Activated T-cell treated with anti-CD3 and anti-CD28 coated beads, Interleukin-2, amount 50 U/mL, for 72 hours (primary cell): ENCODE data around the gene CLASP2. TPM values are rescaled to one million over a fixed set of nuclear protein-coding genes. Genes with fewer than 3 reads are reported as not detected.
"Not testable (repeated sequence)": the region's sequence is repeated elsewhere in the genome, so short reads cannot be mapped to it uniquely, and the experiment has no call there.

ENCODE experiments used
- ATAC-seq, 2 donors: fragments of 150-1000 bp; cut with Tn5 transposase; replicated peaks in 1 of 2; 2 replicates each; pipeline ENCODE4 v1.10.0; 2021; ENCODE audit warnings: moderate library complexity in 2 of 2, mild to moderate bottlenecking in 1 of 2
- DNase-seq, 2 donors: peaks; one replicate each; pipeline ENCODE4 v3.0.0; 2021 to 2022; ENCODE audit warnings: mixed read lengths in 1 of 2
- H3K27ac Mint-ChIP-seq: one replicate; pipeline ENCODE4 v1.8.0; 2022; ENCODE audit warnings: mild to moderate bottlenecking, moderate library complexity, mixed read lengths
- H3K27me3 Mint-ChIP-seq: one replicate; pipeline ENCODE4 v1.8.0; 2022; ENCODE audit warnings: low read depth, mixed read lengths
- H3K36me3 Mint-ChIP-seq, 2 donors: one replicate each; pipeline ENCODE4 v1.8.0; 2022; ENCODE audit warnings: mixed read lengths in 2 of 2, mild to moderate bottlenecking in 1 of 2; ENCODE audit not compliant: insufficient read depth in 2 of 2
- H3K4me1 Mint-ChIP-seq: one replicate; pipeline ENCODE4 v1.8.0; 2022; ENCODE audit warnings: low read depth, mixed read lengths
- H3K4me3 Mint-ChIP-seq, 2 donors: one replicate each; pipeline ENCODE4 v1.8.0; 2022; ENCODE audit warnings: mild to moderate bottlenecking in 2 of 2, mixed read lengths in 2 of 2, moderate library complexity in 2 of 2
- H3K9me3 Mint-ChIP-seq, 2 donors: one replicate each; pipeline ENCODE4 v1.8.0; 2022; ENCODE audit warnings: mixed read lengths in 2 of 2
- total RNA-seq, 2 donors: library from RNA; stranded (reverse); gene quantifications; one replicate each; pipeline ENCODE4 v1.2.3, GENCODE V29; 2022

CLASP2 gene
- total RNA-seq, result 10 to 100 TPM; 58.5 to 68.5 TPM

- Mint-ChIP-seq H3K4me3 (no peak within 1 kb of the TSS), H3K36me3 (peaks cover 0 to 2% of the 10 kb centered on the region in 2 donors), H3K27me3 (no peaks in the 10 kb centered on the region), H3K4me1 (peaks cover 14% of the 10 kb centered on the region), H3K27ac (peak within 1 kb of the TSS; percentile 97), H3K9me3 (no peaks in the 10 kb centered on the region)
- ATAC-seq (peak; percentile 94 to 95), DNase-seq (peak; percentile 88 to 91)
Observed at GRCh38 chr3:33717866-33718594, at the start of gene CLASP2. CLASP2 (minus strand) TSS chr3:33718254; CDS start chr3:33718002, 252 bp downstream.

GRCh38 chr3:33758864-33759263, 40.8 kb upstream of the CLASP2 start:
- H3K4me3 Mint-ChIP-seq, result no peak overlapping the region
- no peak for DNase-seq
- H3K4me1 Mint-ChIP-seq, result no peaks in the 10 kb centered on the region
- peaks cover 6 to 7% of the 10 kb centered on the region in 2 donors for H3K9me3 Mint-ChIP-seq
- H3K36me3 Mint-ChIP-seq, result peaks cover 5 to 9% of the 10 kb centered on the region in 2 donors
- H3K27me3 Mint-ChIP-seq, result no peaks in the 10 kb centered on the region
- no peak overlapping the region for H3K27ac Mint-ChIP-seq
- ATAC-seq, result no peak

GRCh38 chr3:33758281-33758680, 40.2 kb upstream of the CLASP2 start:
- no peaks in the 10 kb centered on the region for H3K4me1 Mint-ChIP-seq
- DNase-seq (no peak), ATAC-seq (no peak)
- H3K36me3 Mint-ChIP-seq, result peaks cover 5 to 9% of the 10 kb centered on the region in 2 donors
- no peaks in the 10 kb centered on the region for H3K27me3 Mint-ChIP-seq
- no peak overlapping the region for H3K27ac Mint-ChIP-seq
- H3K4me3 Mint-ChIP-seq, result no peak overlapping the region
- peaks cover 6 to 7% of the 10 kb centered on the region in 2 donors for H3K9me3 Mint-ChIP-seq

GRCh38 chr3:33754391-33754790, 36.3 kb upstream of the CLASP2 start:
- not testable (repeated sequence) for H3K27me3 Mint-ChIP-seq, H3K4me3 Mint-ChIP-seq, ATAC-seq, DNase-seq, H3K4me1 Mint-ChIP-seq, H3K27ac Mint-ChIP-seq, H3K9me3 Mint-ChIP-seq
- peaks cover 8 to 10% of the 10 kb centered on the region in 2 donors for H3K36me3 Mint-ChIP-seq

- peak; percentile 80 to 85 for ATAC-seq
- Mint-ChIP-seq H3K4me1 (no peaks in the 10 kb centered on the region), H3K27me3 (peaks cover 8% of the 10 kb centered on the region), H3K4me3 (peak overlapping the region in 1 of 2 donors; percentile 28), H3K9me3 (peaks cover 6 to 8% of the 10 kb centered on the region in 2 donors), H3K36me3 (peaks cover 8 to 10% of the 10 kb centered on the region in 2 donors), H3K27ac (no peak overlapping the region)
- DNase-seq, result no peak
Observed at GRCh38 chr3:33751336-33751735, 33.3 kb upstream of the CLASP2 start.

GRCh38 chr3:33750211-33750548, 32.1 kb upstream of the CLASP2 start:
- Mint-ChIP-seq H3K36me3 (peaks cover 8 to 10% of the 10 kb centered on the region in 2 donors), H3K9me3 (peaks cover 6 to 8% of the 10 kb centered on the region in 2 donors), H3K27me3 (peaks cover 8% of the 10 kb centered on the region), H3K4me3 (peak overlapping the region in 1 of 2 donors; percentile 14), H3K4me1 (no peaks in the 10 kb centered on the region), H3K27ac (peak overlapping the region; percentile 81)
- ATAC-seq, result no peak
- no peak for DNase-seq

GRCh38 chr3:33749546-33750210, 31.6 kb upstream of the CLASP2 start:
- peaks cover 6 to 8% of the 10 kb centered on the region in 2 donors for H3K36me3 Mint-ChIP-seq
- no peaks in the 10 kb centered on the region for H3K4me1 Mint-ChIP-seq
- H3K27me3 Mint-ChIP-seq, result peaks cover 8% of the 10 kb centered on the region
- H3K27ac Mint-ChIP-seq, result peak overlapping the region; percentile 81
- peak overlapping the region in 1 of 2 donors; percentile 14 for H3K4me3 Mint-ChIP-seq
- no peak for DNase-seq
- peak; percentile 27 to 32 for ATAC-seq
- H3K9me3 Mint-ChIP-seq, result peaks cover 4 to 5% of the 10 kb centered on the region in 2 donors

GRCh38 chr3:33746416-33747116, 28.5 kb upstream of the CLASP2 start:
- DNase-seq, result no peak
- Mint-ChIP-seq H3K36me3 (no peaks in the 10 kb centered on the region), H3K4me1 (no peaks in the 10 kb centered on the region), H3K4me3 (no peak overlapping the region), H3K9me3 (no peaks in the 10 kb centered on the region), H3K27ac (no peak overlapping the region), H3K27me3 (peaks cover 15% of the 10 kb centered on the region)
- peak in 1 of 2 donors; percentile 35 for ATAC-seq

GRCh38 chr3:33737146-33737545, 19.1 kb upstream of the CLASP2 start:
- Mint-ChIP-seq H3K9me3 (peaks cover 0 to 1% of the 10 kb centered on the region in 2 donors), H3K4me3 (no peak overlapping the region), H3K27me3 (peaks cover 23% of the 10 kb centered on the region), H3K4me1 (no peaks in the 10 kb centered on the region), H3K27ac (no peak overlapping the region), H3K36me3 (peaks cover 0 to 5% of the 10 kb centered on the region in 2 donors)
- ATAC-seq, result no peak
- DNase-seq, result no peak

GRCh38 chr3:33732394-33732793, 14.3 kb upstream of the CLASP2 start:
- Mint-ChIP-seq H3K36me3 (peaks cover 3 to 7% of the 10 kb centered on the region in 2 donors), H3K4me3 (no peak overlapping the region), H3K27ac (no peak overlapping the region), H3K27me3 (peaks cover 19% of the 10 kb centered on the region), H3K9me3 (peaks cover 3% of the 10 kb centered on the region in 2 donors), H3K4me1 (no peaks in the 10 kb centered on the region)
- no peak for ATAC-seq
- no peak for DNase-seq

- peaks cover 3 to 7% of the 10 kb centered on the region in 2 donors for H3K36me3 Mint-ChIP-seq
- no peak overlapping the region for H3K4me3 Mint-ChIP-seq
- no peak for DNase-seq
- ATAC-seq, result no peak
- peaks cover 3% of the 10 kb centered on the region in 2 donors for H3K9me3 Mint-ChIP-seq
- H3K27me3 Mint-ChIP-seq, result peaks cover 5% of the 10 kb centered on the region
- no peaks in the 10 kb centered on the region for H3K4me1 Mint-ChIP-seq
- H3K27ac Mint-ChIP-seq, result no peak overlapping the region
Observed at GRCh38 chr3:33729993-33730392, 11.9 kb upstream of the CLASP2 start.

- H3K27ac Mint-ChIP-seq, result no peak overlapping the region
- no peak for DNase-seq
- no peak overlapping the region for H3K4me3 Mint-ChIP-seq
- no peaks in the 10 kb centered on the region for H3K27me3 Mint-ChIP-seq
- H3K9me3 Mint-ChIP-seq, result no peaks in the 10 kb centered on the region
- no peak for ATAC-seq
- H3K4me1 Mint-ChIP-seq, result peaks cover 5% of the 10 kb centered on the region
- no peaks in the 10 kb centered on the region for H3K36me3 Mint-ChIP-seq
Observed at GRCh38 chr3:33724256-33724655, 6.2 kb upstream of the CLASP2 start.
